Natural killer cell treated with Interleukin-12 subunit alpha and Interleukin-12 subunit beta and Interleukin-15 and Interleukin-18, amount 100 ng/mL, for 72 hours (primary cell): ENCODE results near the gene ACOX1. TPM values are rescaled to one million over a fixed set of nuclear protein-coding genes. Genes with fewer than 3 reads are reported as not detected.

Experiments used
- ATAC-seq, 2 donors: fragments of 150-1000 bp; cut with Tn5 transposase in 1 of 2; sonication (Bioruptor Pico), chemical (Tn5 transposase) in 1 of 2; 2 replicates each; pipeline ENCODE4 v1.10.0; 2021
- DNase-seq: peaks from one replicate; pipeline ENCODE4 v3.0.0; 2022; ENCODE audit warnings: low spot score
- H3K27ac Mint-ChIP-seq, 2 donors: 1 replicate in 1 of 2; 2 replicates in 1 of 2; pipeline ENCODE4 v1.8.0; 2022; ENCODE audit warnings: mixed read lengths in 2 of 2, mild to moderate bottlenecking in 1 of 2, moderate library complexity in 1 of 2
- H3K27me3 Mint-ChIP-seq, 2 donors: 1 replicate in 1 of 2; 2 replicates in 1 of 2; pipeline ENCODE4 v1.8.0; 2022; ENCODE audit warnings: mixed read lengths in 2 of 2
- H3K36me3 Mint-ChIP-seq: one replicate; pipeline ENCODE4 v1.8.0; 2022; ENCODE audit warnings: mixed read lengths
- H3K4me1 Mint-ChIP-seq, 2 donors: 1 replicate in 1 of 2; 2 replicates in 1 of 2; pipeline ENCODE4 v1.8.0; 2022; ENCODE audit warnings: low read depth in 2 of 2, mixed read lengths in 2 of 2, mild to moderate bottlenecking in 1 of 2
- H3K4me3 Mint-ChIP-seq: one replicate; pipeline ENCODE4 v1.8.0; 2022; ENCODE audit warnings: mixed read lengths
- H3K9me3 Mint-ChIP-seq: 2 replicates; pipeline ENCODE4 v1.8.0; 2022; ENCODE audit warnings: mixed read lengths
- total RNA-seq, 2 donors: library from RNA; stranded (reverse); gene quantifications; one replicate each; pipeline ENCODE4 v1.2.3, GENCODE V29; 2022

The ACOX1 gene
- total RNA-seq, 2 donors from 2014 or later, result 36.8 to 44.6 TPM

DNA sequence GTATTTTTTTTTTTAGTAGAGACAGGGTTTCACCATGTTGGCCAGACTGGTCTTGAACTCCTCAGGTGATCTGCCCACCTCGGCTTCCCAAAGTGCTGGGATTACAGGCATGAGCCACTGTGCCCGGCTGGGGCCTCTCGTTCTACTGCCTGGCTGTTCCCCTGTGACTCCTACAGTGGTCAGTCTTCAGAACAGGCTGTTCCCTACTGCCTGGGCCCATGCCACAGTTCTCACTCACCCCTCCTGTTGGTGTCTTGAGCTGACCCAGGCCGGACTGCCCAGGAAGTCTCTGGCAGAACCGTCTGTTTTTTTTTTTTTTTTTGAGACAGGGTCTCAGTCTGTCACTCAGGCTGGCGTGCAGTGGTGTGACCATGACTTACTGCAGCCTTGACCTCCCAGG, 24.9 kb upstream of the ACOX1 start:
- Mint-ChIP-seq H3K27ac (no peak overlapping the region), H3K36me3 (no peaks in the 10 kb centered on the region), H3K4me3 (no peak overlapping the region), H3K27me3 (no peaks in the 10 kb centered on the region), H3K9me3 (no peaks in the 10 kb centered on the region), H3K4me1 (peaks cover 0 to 4% of the 10 kb centered on the region in 2 donors)
- ATAC-seq (no peak), DNase-seq (no peak)

DNA sequence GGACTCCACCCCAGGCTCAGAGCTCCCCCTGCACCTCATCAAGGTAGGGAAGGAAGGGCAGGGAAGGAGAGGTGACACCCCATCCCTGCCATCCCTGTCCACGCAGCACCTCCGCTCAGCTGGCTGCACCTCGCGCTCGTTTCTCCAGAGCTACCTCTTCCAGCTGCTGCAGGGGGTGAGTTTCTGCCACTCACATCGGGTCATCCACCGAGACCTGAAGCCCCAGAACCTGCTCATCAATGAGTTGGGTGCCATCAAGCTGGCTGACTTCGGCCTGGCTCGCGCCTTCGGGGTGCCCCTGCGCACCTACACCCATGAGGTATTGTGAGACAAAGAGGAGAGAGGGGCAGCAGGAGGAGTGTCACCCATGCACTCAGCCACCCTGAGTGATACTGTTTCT, 23.1 kb upstream of the ACOX1 start:
- DNase-seq (peak; percentile 41), ATAC-seq (no peak)
- Mint-ChIP-seq H3K4me3 (no peak overlapping the region), H3K27ac (no peak overlapping the region), H3K4me1 (peaks cover 8 to 14% of the 10 kb centered on the region in 2 donors), H3K9me3 (no peaks in the 10 kb centered on the region), H3K27me3 (no peaks in the 10 kb centered on the region), H3K36me3 (no peaks in the 10 kb centered on the region)

DNA sequence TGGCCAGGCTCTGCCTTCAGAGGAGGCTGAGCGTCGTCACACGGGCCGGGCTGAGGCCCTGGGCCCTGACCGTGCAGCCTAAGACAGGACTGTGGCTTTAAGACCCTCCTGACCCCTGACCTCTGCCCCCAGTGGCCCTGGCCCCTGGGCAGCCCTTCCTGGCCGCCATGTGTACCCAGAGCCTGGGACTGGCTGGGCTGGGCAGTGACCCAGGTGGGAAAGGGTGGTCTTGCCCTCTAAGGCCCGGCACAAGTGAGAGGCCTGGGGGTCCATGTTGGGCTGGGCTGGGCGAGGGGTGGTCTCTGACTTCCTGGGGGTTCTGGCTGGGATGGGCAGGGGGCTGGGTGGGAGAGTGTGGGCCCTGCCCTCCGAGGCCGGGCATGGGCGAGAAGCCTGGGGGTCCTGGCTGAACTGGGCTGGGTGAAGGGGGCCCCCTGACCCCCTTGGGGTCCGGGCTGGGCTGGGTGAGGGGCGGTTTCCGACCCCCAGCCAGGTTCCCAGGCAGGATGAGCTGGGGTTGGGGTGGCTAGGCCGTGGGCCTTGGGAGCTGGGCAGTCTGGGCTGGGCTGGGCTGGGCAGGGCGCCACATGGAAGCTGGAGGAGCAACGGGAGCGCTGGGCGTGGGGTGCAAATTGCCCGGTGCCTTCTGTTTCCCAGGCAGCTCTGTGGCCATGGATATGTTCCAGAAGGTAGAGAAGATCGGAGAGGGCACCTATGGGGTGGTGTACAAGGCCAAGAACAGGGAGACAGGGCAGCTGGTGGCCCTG, 22.0 kb upstream of the ACOX1 start, which contains the start of gene CDK3:
CDK3 (plus strand) TSS at position 101 of the 767 bp plus-strand sequence; CDS start at position 672, 571 bp downstream.
- H3K27me3 Mint-ChIP-seq, result no peaks in the 10 kb centered on the region
- no peak within 1 kb of the TSS for H3K27ac Mint-ChIP-seq
- ATAC-seq (peak in 1 of 2 donors; percentile 13), DNase-seq (peak; percentile 29)
- H3K4me3 Mint-ChIP-seq, result no peak within 1 kb of the TSS
- no peaks in the 10 kb centered on the region for H3K9me3 Mint-ChIP-seq
- H3K36me3 Mint-ChIP-seq, result no peaks in the 10 kb centered on the region
- peaks cover 15 to 18% of the 10 kb centered on the region in 2 donors for H3K4me1 Mint-ChIP-seq

DNA sequence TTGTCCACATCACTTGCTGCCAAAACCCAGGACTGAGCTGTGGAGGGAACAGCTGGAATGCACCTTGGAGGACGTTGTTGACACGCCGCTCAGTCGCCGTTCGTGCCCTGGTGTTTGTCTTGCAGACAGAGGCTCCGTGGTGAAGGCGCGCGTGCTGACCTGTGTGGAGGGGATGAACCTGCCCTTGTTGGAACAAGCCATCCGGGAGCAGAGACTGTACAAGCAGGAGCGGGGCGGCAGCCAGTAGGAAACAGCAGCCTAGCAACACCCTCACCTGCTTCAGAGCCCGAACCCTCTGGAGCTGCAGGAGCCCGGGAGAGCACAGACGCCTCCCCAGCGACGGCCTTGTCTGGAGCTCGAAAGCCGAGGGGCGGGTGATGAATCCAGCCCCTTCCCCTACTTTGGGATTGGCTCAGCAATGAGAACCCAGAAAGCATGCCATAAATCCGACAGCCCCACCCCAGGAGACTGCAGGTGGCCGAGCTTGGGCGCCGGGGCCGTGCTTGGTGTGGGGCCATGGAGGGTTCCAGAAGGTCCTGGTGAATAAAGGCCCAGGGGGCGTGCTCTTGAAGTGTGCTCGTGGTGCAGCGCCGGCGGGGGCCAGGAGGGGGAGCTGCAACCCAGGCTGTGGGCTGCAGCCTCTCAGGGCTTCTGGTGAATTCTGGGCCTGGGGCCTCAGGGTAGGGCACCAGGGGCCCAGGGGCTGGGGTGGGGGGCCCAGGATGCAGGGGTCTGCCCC, 21.2 kb upstream of the ACOX1 start:
- Mint-ChIP-seq H3K27ac (no peak overlapping the region), H3K9me3 (no peaks in the 10 kb centered on the region), H3K4me3 (no peak overlapping the region), H3K27me3 (no peaks in the 10 kb centered on the region), H3K4me1 (peaks cover 14 to 15% of the 10 kb centered on the region in 2 donors), H3K36me3 (no peaks in the 10 kb centered on the region)
- DNase-seq (peak; percentile 73), ATAC-seq (peak; percentile 57 to 67)

DNA sequence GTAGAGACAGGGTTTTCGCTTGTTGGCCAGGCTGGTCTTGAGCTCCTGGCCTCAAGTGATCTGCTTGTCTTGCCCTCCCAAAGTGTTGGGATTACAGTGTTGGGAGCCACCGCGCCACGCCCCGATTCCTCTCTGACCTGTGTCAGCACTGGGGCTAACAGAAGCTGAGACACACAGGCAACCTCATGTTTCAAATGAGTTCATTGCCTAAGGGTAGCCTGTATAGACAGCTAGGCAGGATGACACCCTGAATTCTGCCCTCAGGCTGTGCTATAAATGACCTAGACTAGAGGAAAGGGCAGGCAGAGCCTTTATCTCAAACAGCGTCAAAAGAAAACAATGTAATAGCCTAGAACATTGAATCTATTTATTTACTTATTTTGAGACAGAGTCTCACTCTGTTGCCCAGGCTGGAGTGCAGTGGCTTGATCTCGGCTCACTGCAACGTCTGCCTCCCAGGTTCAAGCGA, 19.4 kb upstream of the ACOX1 start:
- peaks cover 14 to 15% of the 10 kb centered on the region in 2 donors for H3K4me1 Mint-ChIP-seq
- H3K36me3 Mint-ChIP-seq, result no peaks in the 10 kb centered on the region
- H3K27me3 Mint-ChIP-seq, result no peaks in the 10 kb centered on the region
- H3K9me3 Mint-ChIP-seq, result no peaks in the 10 kb centered on the region
- H3K4me3 Mint-ChIP-seq, result no peak overlapping the region
- H3K27ac Mint-ChIP-seq, result peak overlapping the region; percentile 76 to 92
- ATAC-seq (no peak), DNase-seq (no peak)

DNA sequence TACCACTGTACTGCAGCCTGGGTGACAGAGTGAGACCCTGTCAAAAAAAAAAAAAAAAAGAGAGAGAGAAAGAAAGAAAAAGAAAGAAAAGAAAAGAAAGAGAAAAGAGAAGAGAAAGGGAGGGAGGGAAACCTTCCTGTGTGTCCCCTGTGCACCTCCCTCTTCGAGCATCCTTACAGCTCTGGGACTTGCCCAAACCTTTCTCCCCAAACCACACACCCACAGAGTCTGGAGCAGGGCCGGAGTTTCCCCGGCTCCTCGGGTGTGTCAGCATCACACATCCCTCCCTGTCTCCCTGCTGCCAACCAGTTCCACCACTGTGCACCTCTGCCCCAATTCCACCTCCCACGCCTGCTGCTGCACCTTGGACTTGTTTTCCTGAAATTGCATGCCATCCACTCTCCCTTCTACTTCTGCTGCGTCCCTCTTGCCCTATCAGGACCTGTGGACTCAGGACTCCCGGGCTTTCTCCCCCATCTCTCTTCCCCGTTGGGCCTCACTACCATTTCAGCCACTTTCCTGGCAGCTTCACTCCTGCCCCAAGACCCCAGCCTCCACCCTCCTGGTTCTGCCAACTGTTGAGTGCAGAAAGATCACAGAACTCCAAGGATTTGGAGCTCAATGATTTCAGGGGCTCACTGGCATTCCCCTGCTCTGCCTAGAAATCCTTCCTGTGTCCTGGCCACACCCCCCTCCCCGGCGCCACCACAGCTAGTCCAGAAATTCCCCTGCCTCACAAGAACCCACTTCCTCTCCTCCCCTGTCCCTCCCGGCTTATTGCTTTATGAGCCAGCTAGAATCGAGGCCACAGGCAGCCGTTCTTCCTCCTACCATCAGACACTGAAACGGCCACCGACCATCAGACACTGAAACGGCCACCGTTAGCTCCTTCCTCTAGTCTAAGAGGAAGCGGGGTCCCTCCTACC, 18.0 kb upstream of the ACOX1 start:
- ATAC-seq (peak; percentile 63 to 88), DNase-seq (peak; percentile 81)
- Mint-ChIP-seq H3K9me3 (no peaks in the 10 kb centered on the region), H3K36me3 (no peaks in the 10 kb centered on the region), H3K4me3 (peak overlapping the region; percentile 74), H3K27ac (peak overlapping the region; percentile 76 to 92), H3K4me1 (peaks cover 14 to 15% of the 10 kb centered on the region in 2 donors), H3K27me3 (no peaks in the 10 kb centered on the region)

DNA sequence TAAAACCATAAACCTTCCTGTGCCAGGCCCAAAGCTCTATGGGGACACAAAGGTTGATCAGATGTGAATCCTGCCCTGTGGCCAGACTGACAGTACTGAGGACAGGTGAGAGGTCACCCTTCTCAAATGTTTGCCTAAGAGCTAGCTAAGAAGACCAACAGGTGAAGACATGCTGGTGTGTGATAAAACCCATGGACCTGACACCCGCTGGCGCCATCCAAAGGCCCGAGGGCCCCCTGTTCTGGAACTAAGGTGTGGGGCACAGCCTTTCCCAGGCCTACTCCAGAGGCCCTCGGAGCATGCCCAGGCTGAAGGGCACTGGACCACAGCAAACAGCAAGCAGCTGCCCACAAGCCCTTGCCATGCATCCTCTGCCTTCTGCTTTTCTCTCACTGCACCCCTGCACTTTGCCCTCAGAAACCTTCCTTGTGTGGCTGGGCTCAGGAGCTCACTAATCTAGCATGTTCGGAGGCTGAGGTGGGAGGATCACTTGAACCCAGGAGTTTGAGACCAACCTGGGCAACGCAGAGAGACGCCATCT, 16.5 kb upstream of the ACOX1 start:
- H3K27ac Mint-ChIP-seq, result no peak overlapping the region
- no peaks in the 10 kb centered on the region for H3K27me3 Mint-ChIP-seq
- no peaks in the 10 kb centered on the region for H3K36me3 Mint-ChIP-seq
- DNase-seq, result no peak
- ATAC-seq, result no peak
- H3K4me3 Mint-ChIP-seq, result no peak overlapping the region
- no peaks in the 10 kb centered on the region for H3K9me3 Mint-ChIP-seq
- peaks cover 14 to 15% of the 10 kb centered on the region in 2 donors for H3K4me1 Mint-ChIP-seq

DNA sequence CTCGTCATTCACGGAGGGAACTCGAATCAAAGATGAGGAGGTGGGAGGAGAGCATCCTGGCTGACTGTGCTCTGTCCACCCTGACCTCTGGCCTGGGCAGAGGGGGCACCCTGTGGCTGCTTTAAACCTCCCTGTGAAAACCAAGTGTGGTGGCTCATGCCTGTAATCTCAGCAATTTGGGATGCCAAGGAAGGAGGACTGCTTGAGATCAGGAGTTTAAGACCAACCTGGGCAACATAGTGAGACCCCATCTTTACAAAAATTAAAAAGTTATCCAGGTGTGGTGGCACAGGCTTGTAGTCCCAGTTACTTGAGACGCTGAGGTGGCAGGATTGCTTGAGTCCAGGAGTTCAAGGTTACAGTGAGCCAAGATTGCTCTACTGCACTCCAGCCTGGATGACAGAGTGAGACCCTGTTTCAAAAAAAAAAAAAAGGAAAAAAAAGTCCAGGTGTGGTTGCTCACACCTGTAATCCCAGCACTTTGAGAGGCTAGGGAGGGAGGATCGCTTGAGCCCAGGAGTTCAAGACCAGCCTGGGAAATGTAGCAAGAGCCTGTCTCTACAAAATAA, 15.9 kb upstream of the ACOX1 start:
- Mint-ChIP-seq H3K9me3 (no peaks in the 10 kb centered on the region), H3K36me3 (no peaks in the 10 kb centered on the region), H3K27ac (no peak overlapping the region), H3K4me1 (peaks cover 14 to 15% of the 10 kb centered on the region in 2 donors), H3K27me3 (no peaks in the 10 kb centered on the region), H3K4me3 (no peak overlapping the region)
- DNase-seq (no peak), ATAC-seq (no peak)

DNA sequence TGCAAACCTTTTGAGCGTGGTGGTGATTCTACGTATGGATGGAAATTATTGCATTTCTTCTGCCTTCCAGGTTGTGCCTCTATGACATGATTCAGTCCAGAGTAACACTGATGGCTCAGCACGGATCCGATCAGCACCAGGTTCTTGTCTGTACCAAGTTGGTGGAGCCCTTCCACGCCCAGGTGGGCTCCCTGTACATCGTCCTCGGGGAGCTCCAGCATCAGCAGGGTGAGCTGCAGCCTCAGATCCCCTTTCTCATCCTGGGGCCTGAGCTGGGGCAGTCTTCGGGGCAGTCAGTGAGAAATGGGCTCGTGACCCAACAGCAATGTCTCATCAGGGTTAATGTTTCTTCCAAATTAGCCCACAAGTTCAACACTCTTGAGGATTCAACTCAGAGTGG, 12.4 kb upstream of the ACOX1 start:
- H3K27ac Mint-ChIP-seq, result no peak overlapping the region
- no peak overlapping the region for H3K4me3 Mint-ChIP-seq
- H3K4me1 Mint-ChIP-seq, result peaks cover 0 to under 1% of the 10 kb centered on the region in 2 donors
- ATAC-seq, result no peak
- no peaks in the 10 kb centered on the region for H3K27me3 Mint-ChIP-seq
- H3K9me3 Mint-ChIP-seq, result no peaks in the 10 kb centered on the region
- no peak for DNase-seq
- H3K36me3 Mint-ChIP-seq, result no peaks in the 10 kb centered on the region

DNA sequence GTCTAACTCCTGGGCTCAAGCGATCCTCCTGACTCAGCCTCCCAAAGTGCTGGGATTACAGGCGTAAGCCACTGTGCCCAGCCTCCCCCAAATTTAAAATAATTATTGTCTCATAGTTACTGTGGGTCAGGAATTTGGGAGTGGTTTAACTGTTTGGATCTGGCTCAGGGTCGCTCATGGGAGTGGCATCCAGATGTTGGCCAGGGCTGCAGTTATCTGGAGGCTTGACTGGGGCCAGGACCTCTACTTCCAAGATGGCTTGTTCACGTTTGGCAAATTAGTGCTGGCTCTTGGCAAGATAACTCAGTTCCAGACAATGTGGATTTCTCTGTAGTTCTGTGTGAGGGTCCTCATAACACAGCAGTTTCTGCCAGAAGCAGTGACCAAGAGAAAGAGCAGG, 8.1 kb upstream of the ACOX1 start:
- no peaks in the 10 kb centered on the region for H3K36me3 Mint-ChIP-seq
- peaks cover 0 to 7% of the 10 kb centered on the region in 2 donors for H3K4me1 Mint-ChIP-seq
- H3K27me3 Mint-ChIP-seq, result no peaks in the 10 kb centered on the region
- no peak for DNase-seq
- H3K4me3 Mint-ChIP-seq, result no peak overlapping the region
- no peak overlapping the region for H3K27ac Mint-ChIP-seq
- no peaks in the 10 kb centered on the region for H3K9me3 Mint-ChIP-seq
- ATAC-seq, result no peak

DNA sequence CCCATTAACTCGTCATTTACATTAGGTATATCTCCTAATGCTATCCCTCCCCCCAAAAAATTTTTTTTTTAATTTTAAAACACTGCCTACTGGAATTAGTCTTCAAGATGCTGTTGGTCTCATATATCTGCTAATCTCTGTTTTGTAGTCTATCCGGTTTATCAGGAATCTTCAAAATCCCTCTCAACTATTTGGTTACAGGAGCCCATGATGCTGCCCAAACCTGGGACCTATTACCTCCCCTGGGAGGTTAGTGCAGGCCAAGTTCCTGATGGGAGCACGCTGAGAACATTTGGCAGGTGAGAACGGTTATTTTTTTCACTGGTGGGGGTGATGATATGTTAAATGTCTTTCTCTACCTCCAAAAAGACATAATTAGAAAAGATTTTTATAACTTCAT, 7.0 kb upstream of the ACOX1 start:
- H3K4me1 Mint-ChIP-seq, result peaks cover 0 to 11% of the 10 kb centered on the region in 2 donors
- H3K27me3 Mint-ChIP-seq, result no peaks in the 10 kb centered on the region
- no peak for DNase-seq
- no peaks in the 10 kb centered on the region for H3K9me3 Mint-ChIP-seq
- no peaks in the 10 kb centered on the region for H3K36me3 Mint-ChIP-seq
- no peak for ATAC-seq
- no peak overlapping the region for H3K4me3 Mint-ChIP-seq
- no peak overlapping the region for H3K27ac Mint-ChIP-seq

DNA sequence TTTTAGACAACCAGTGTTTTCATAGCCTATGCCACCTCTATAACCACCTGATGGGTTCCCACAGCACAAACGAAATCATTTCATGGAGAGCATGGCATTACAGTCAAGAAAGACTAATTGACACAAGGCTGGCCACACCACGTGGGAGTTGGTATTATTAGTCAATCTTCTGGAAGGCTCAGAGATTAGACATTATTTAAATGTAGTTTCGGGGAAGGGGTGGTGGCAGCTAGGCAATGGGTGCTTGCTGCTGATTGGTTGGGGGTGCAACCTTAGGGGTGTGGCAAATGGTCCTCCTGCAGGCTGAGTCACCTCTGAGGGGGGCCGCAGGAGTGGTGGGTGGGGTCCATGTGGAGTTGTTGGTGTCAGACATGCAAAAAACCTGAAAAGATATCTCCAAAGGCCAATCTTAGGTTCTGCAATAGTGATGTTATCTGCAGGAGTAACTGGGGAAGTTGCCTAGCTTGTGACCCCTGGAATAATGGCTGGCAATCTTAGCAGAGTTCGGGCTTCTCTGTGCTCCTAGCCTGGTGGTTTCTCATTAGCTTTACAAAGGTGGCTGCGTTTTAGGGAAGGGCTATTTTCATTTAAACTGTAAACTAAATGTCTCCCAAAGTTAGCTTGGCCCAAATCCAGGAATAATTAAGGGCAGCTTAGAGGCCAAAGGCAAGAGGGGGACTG, 4.7 kb upstream of the ACOX1 start:
- Mint-ChIP-seq H3K27me3 (no peaks in the 10 kb centered on the region), H3K36me3 (no peaks in the 10 kb centered on the region), H3K27ac (peak overlapping the region in 1 of 2 donors; percentile 9), H3K9me3 (no peaks in the 10 kb centered on the region), H3K4me3 (no peak overlapping the region), H3K4me1 (peaks cover 0 to 22% of the 10 kb centered on the region in 2 donors)
- DNase-seq (no peak), ATAC-seq (no peak)
